ENCODE data around the gene EFHC2.

The EFHC2 gene

GRCh38 chrX:44343412-44344141 is at the start of gene EFHC2:
Gene EFHC2 (minus strand): TSS chrX:44343672. CDS start chrX:44343588, 84 bp downstream.
- H3K4me3 ChIP-seq (ENCODE audit: low read depth, low read length), result peak within 1 kb of the TSS; percentile 27
- no peak for TF ChIP-seq CTCF (IDR thresholded peaks at IDR 0.05; ENCODE audit: low read depth, low read length)

- no peak overlapping the region for H3K4me3 ChIP-seq (ENCODE audit: low read depth, low read length)
- TF ChIP-seq CTCF (IDR thresholded peaks at IDR 0.05; ENCODE audit: low read depth, low read length), result no peak
These were observed 49.3 kb upstream of the EFHC2 start for GRCh38 chrX:44392767-44393166.

GRCh38 chrX:44384688-44385338 is 41.3 kb upstream of the EFHC2 start:
- TF ChIP-seq CTCF (IDR thresholded peaks at IDR 0.05; ENCODE audit: low read depth, low read length), result no peak
- H3K4me3 ChIP-seq (ENCODE audit: low read depth, low read length), result no peak overlapping the region

DNA sequence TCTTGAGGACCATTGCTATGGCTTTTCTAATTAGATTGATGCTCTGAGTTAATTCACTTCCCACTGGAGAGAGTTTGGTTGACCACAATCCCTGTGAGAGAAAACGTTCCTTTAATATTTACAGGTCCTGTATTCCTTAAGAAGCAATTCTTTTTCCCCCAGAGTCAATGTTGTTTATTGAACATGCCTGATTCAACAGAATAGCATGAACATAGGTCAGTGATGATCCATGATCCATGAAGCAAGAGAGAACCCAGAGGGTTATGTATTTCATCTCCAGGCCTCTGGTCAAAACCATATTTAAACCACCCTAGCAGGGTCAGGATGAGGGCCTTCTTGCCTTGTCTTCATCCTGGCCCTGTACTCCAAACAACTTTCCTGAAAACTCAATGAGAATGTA is 39.4 kb upstream of the EFHC2 start:
- TF ChIP-seq CTCF (IDR thresholded peaks at IDR 0.05; ENCODE audit: low read depth, low read length), result no peak
- no peak overlapping the region for H3K4me3 ChIP-seq (ENCODE audit: low read depth, low read length)

DNA sequence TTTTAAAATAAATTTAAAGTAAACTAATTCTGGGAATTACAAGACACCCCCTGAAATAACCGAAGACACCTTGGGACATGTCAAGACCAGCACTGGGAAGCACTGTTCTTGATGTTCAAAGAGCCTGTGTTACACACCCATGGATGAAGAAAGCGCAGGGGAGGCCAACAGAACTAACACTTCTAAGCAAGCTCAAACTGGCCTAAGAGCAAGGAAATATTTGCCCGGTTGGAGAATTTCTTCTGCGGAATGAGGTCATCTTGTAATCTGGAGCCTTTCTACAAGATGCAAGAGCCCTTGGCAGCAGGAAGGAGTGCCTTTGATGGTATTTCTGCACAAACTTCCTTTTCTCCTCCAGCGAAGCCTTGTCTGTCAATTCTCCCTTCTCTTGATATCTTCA is 9.3 kb upstream of the EFHC2 start:
- TF ChIP-seq CTCF (IDR thresholded peaks at IDR 0.05; ENCODE audit: low read depth, low read length), result no peak
- H3K4me3 ChIP-seq (ENCODE audit: low read depth, low read length), result no peak overlapping the region

DNA sequence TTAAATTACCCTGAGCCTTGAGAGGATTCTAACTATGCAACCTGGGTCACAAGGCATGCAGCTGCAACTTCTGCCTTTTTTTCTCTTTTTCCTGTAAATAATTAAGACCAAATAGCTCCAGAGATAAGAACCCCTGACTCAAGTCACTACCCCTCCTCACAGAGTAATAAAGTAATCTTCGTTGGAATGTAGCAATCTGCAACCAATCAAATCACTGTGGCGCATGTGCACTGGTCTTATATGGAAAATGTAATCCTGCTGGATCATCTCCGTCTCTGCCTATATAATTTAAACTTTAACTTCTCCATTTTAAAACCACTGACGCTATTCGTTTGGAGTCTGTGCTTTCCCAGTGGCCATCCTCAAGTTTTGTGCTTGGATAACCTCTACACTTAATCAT is 6.1 kb upstream of the EFHC2 start:
- no peak for TF ChIP-seq CTCF (IDR thresholded peaks at IDR 0.05; ENCODE audit: low read depth, low read length)
- no peak overlapping the region for H3K4me3 ChIP-seq (ENCODE audit: low read depth, low read length)

DNA sequence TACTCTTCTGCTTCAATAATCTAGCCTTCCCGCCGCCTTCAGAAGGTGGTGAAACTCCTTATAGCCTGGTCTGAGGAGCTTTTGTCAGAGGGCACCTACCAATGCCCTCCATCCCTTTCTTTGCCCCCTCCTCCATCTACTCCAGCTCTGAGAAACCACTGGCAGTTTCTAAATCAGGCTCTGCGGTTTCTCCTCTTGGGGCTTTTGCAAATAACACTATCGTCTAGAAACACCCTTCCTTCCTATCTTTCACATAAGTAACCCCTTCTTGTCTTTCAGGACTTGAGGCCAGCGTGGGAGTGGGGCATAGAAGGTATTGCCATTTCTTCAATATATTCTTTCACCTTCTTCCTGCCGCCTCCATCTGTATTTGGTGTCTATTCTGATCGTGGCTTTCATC is 1.2 kb upstream of the EFHC2 start:
- no peak for TF ChIP-seq CTCF (IDR thresholded peaks at IDR 0.05; ENCODE audit: low read depth, low read length)
- H3K4me3 ChIP-seq (ENCODE audit: low read depth, low read length), result no peak overlapping the region
